CD14-positive monocyte (primary cell): ENCODE measurements around the gene ITPK1. TPM values are rescaled to one million over a fixed set of nuclear protein-coding genes. Genes with fewer than 3 reads are reported as not detected.

Experiments used
- DNase-seq, 3 donors: peaks; one replicate each; pipeline ENCODE4 v3.0.0-alpha.2; 2011 to 2022
- H2AFZ ChIP-seq: 2 replicates; pipeline ENCODE4 v1.6.0; 2012; ENCODE audit warnings: mild to moderate bottlenecking, low read depth, low read length, inconsistent platforms; ENCODE audit not compliant: insufficient read depth, poor library complexity, severe bottlenecking
- H3K27ac ChIP-seq, 2 donors: 1 replicate in 1 of 2; 2 replicates in 1 of 2; pipeline ENCODE4 v1.5.1; 2012 to 2013; ENCODE audit warnings: low read length in 2 of 2, control low read depth in 1 of 2, inconsistent platforms in 1 of 2, low read depth in 1 of 2, mild to moderate bottlenecking in 1 of 2
- H3K27me3 ChIP-seq, 2 donors: one replicate each; pipeline versions ENCODE4 v1.6.0 to v1.6.1; 2011 to 2013; ENCODE audit warnings: low read length in 2 of 2; ENCODE audit not compliant: control insufficient read depth in 2 of 2, insufficient read depth in 2 of 2
- H3K36me3 ChIP-seq, 2 donors: replicated peaks in 1 of 2; 1 replicate in 1 of 2; 2 replicates in 1 of 2; pipeline versions ENCODE4 v1.5.1 to v1.6.1; 2012 to 2013; ENCODE audit warnings: low read length in 2 of 2, control low read depth in 1 of 2, inconsistent platforms in 1 of 2, mild to moderate bottlenecking in 1 of 2; ENCODE audit not compliant: insufficient read depth in 2 of 2, control insufficient read depth in 1 of 2
- H3K4me1 ChIP-seq, 2 donors: 1 replicate in 1 of 2; 2 replicates in 1 of 2; pipeline versions ENCODE4 v1.5.1 to v1.6.1; 2012 to 2013; ENCODE audit warnings: low read length in 2 of 2, control low read depth in 1 of 2, inconsistent platforms in 1 of 2, mild to moderate bottlenecking in 1 of 2, moderate library complexity in 1 of 2; ENCODE audit not compliant: insufficient read depth in 2 of 2, control insufficient read depth in 1 of 2
- H3K4me2 ChIP-seq: replicated peaks from 2 replicates; pipeline ENCODE3; 2012; ENCODE audit warnings: low read length, moderate library complexity, mild to moderate bottlenecking; ENCODE audit not compliant: poor library complexity, severe bottlenecking; ENCODE audit errors: extremely low read depth
- H3K4me3 ChIP-seq, 3 experiments: fragments of 200-600 bp in 1 of 3; sonication (generic) in 1 of 3; replicated peaks in 1 of 3; 1 replicate in 2 of 3; 2 replicates in 1 of 3; pipeline ENCODE4 v1.5.1; 2011 to 2013; ENCODE audit warnings: low read length in 3 of 3, mild to moderate bottlenecking in 3 of 3, control low read depth in 2 of 3, low read depth in 2 of 3, inconsistent platforms in 1 of 3, moderate library complexity in 1 of 3
- H3K79me2 ChIP-seq: 2 replicates; pipeline ENCODE4 v1.6.0; 2012; ENCODE audit warnings: mild to moderate bottlenecking, control low read depth, inconsistent platforms, low read length, moderate library complexity; ENCODE audit not compliant: insufficient read depth
- H3K9ac ChIP-seq: 2 replicates; pipeline ENCODE4 v1.6.0; 2017; ENCODE audit warnings: low read length, mild to moderate bottlenecking; ENCODE audit not compliant: insufficient read depth, poor library complexity, severe bottlenecking
- H3K9me3 ChIP-seq, 2 donors: replicated peaks in 1 of 2; 1 replicate in 1 of 2; 2 replicates in 1 of 2; pipeline versions ENCODE4 v1.5.1 to v1.6.1; 2012 to 2013; ENCODE audit warnings: low read length in 2 of 2, control low read depth in 1 of 2; ENCODE audit not compliant: control insufficient read depth in 1 of 2, insufficient read depth in 1 of 2
- H4K20me1 ChIP-seq: 2 replicates; pipeline ENCODE4 v1.6.0; 2012; ENCODE audit warnings: mild to moderate bottlenecking, low read length, control low read depth, moderate library complexity; ENCODE audit not compliant: insufficient read depth
- H3K27ac Mint-ChIP-seq, 7 donors: one replicate each; pipeline ENCODE4 v1.8.0; 2020; ENCODE audit warnings: mild to moderate bottlenecking in 7 of 7, mixed read lengths in 7 of 7, moderate library complexity in 6 of 7, inconsistent platforms in 2 of 7
- H3K27me3 Mint-ChIP-seq, 3 donors: one replicate each; pipeline ENCODE4 v1.8.0; 2021 to 2022; ENCODE audit warnings: low read depth in 3 of 3, mild to moderate bottlenecking in 3 of 3, mixed read lengths in 3 of 3, moderate library complexity in 3 of 3, inconsistent platforms in 1 of 3
- H3K36me3 Mint-ChIP-seq, 2 donors: one replicate each; pipeline ENCODE4 v1.8.0; 2020; ENCODE audit warnings: mixed read lengths in 2 of 2, inconsistent platforms in 1 of 2, mild to moderate bottlenecking in 1 of 2
- H3K4me1 Mint-ChIP-seq: one replicate; pipeline ENCODE4 v1.8.0; 2020; ENCODE audit warnings: mild to moderate bottlenecking, mixed read lengths
- H3K4me3 Mint-ChIP-seq, 2 donors: one replicate each; pipeline ENCODE4 v1.8.0; 2020; ENCODE audit warnings: mild to moderate bottlenecking in 2 of 2, mixed read lengths in 2 of 2, moderate library complexity in 1 of 2
- H3K9me3 Mint-ChIP-seq, 7 donors: one replicate each; pipeline ENCODE4 v1.8.0; 2020 to 2022; ENCODE audit warnings: mixed read lengths in 7 of 7, mild to moderate bottlenecking in 6 of 7, moderate library complexity in 6 of 7, inconsistent platforms in 2 of 7
- WGBS: methylation state at CpG from one replicate; pipeline ENCODE4 v1.1.5; 2013; ENCODE audit warnings: missing lambda C conversion rate; ENCODE audit not compliant: insufficient coverage; 5-methylcytosine and 5-hydroxymethylcytosine counted together
- intact Hi-C, 2 donors: fragments of 100-400 bp; cut with micrococcal nuclease; formaldehyde crosslinking; loops; one replicate each; pipeline versions ENCODE4 v1.15.0 to v1.15.1; 2023
- polyA plus RNA-seq, 3 donors: library from polyadenylated mRNA; depleted of rRNA in 1 of 3; unstranded in 2 of 3; stranded (reverse) in 1 of 3; fragments of 300-500 nt in 2 of 3; fragments of >200 nt in 1 of 3; fragmentation: Illumina TruSeq in 2 of 3; gene quantifications; 1 replicate in 2 of 3; 2 replicates in 1 of 3; pipeline ENCODE4 v1.2.3, GENCODE V29; 2012 to 2021
- TF ChIP-seq, protein P1 (sequence below): fragments of 200-600 bp; IDR thresholded peaks from one replicate; pipeline ENCODE4 v1.8.0; 2022; ENCODE audit warnings: antibody characterized with exemption, mild to moderate bottlenecking

ITPK1 gene
- polyA plus RNA-seq, 3 donors, result 57.1 to 144 (median 63.0) TPM

DNA sequence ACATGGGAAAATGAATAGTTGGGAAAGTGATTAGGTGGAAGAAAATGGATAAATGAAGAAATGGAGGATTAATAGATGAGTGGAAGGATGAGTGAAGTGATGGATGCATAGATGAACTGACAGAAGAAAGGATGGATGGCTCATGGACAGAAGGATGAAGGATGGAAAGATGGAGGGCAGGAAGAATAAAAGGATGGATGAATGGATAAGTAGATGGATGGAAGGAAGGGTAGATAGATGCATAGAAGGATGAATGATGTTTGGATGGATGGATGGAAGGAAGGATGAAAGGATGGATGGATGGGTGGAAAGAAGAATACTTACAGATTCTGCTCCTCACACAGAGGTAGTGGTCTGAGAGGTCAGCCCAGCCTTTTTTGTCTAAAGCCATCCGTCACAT is 228.6 kb downstream of the ITPK1 start:
- H3K4me3 Mint-ChIP-seq, result no peak overlapping the region
- peaks cover under 1 to 2% of the 10 kb centered on the region in 2 donors for H3K9me3 ChIP-seq
- H3K36me3 Mint-ChIP-seq, result no peaks in the 10 kb centered on the region
- no peak overlapping the region for H3K4me2 ChIP-seq
- H3K27ac Mint-ChIP-seq, result no peak overlapping the region
- TF ChIP-seq, protein P1, sequence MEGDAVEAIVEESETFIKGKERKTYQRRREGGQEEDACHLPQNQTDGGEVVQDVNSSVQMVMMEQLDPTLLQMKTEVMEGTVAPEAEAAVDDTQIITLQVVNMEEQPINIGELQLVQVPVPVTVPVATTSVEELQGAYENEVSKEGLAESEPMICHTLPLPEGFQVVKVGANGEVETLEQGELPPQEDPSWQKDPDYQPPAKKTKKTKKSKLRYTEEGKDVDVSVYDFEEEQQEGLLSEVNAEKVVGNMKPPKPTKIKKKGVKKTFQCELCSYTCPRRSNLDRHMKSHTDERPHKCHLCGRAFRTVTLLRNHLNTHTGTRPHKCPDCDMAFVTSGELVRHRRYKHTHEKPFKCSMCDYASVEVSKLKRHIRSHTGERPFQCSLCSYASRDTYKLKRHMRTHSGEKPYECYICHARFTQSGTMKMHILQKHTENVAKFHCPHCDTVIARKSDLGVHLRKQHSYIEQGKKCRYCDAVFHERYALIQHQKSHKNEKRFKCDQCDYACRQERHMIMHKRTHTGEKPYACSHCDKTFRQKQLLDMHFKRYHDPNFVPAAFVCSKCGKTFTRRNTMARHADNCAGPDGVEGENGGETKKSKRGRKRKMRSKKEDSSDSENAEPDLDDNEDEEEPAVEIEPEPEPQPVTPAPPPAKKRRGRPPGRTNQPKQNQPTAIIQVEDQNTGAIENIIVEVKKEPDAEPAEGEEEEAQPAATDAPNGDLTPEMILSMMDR, result no peak
- no peaks in the 10 kb centered on the region for H3K79me2 ChIP-seq
- H4K20me1 ChIP-seq, result no peaks in the 10 kb centered on the region
- DNase-seq, result no peak
- H3K4me1 ChIP-seq, result no peaks in the 10 kb centered on the region
- WGBS, result no CpG with 5 or more reads among the region's 1 CpG
- no peaks in the 10 kb centered on the region for H3K36me3 ChIP-seq
- no peak overlapping the region for H2AFZ ChIP-seq
- no peaks in the 10 kb centered on the region for H3K4me1 Mint-ChIP-seq
- H3K27ac ChIP-seq, result no peak overlapping the region
- no peak overlapping the region for H3K9ac ChIP-seq
- peaks cover 6 to 18% (median 9%) of the 10 kb centered on the region in 3 donors for H3K27me3 Mint-ChIP-seq
- H3K9me3 Mint-ChIP-seq, result peaks cover 0 to 7% (median 2%) of the 10 kb centered on the region in 7 donors
- no peaks in the 10 kb centered on the region for H3K27me3 ChIP-seq
- H3K4me3 ChIP-seq, result no peak overlapping the region
- intact Hi-C loops, result no loop called here

Other genes with a start within 250 kb of the ITPK1 start
- gene CHGA, start 192.8 kb downstream of the ITPK1 start, polyA plus RNA-seq, result not detected
- 10 to 100 TPM; 22.5 to 53.9 (median 22.6) TPM for gene MOAP1, start 69.0 kb upstream of the ITPK1 start, polyA plus RNA-seq
- 10 to 100 TPM; 10.8 to 43.3 (median 36.9) TPM for gene LYSET, start 69.4 kb upstream of the ITPK1 start, polyA plus RNA-seq
- 10 to 100 TPM in 2 of 3 donors, 1 to 10 TPM in 1; 4.8 to 24.0 (median 22.7) TPM for gene GON7, start 91.1 kb upstream of the ITPK1 start, polyA plus RNA-seq
- 10 to 100 TPM in 2 of 3 donors, 1 to 10 TPM in 1; 8.2 to 16.7 (median 14.0) TPM for gene UBR7, start 91.3 kb upstream of the ITPK1 start, polyA plus RNA-seq
- 1 to 10 TPM; 8.3 to 8.6 (median 8.5) TPM for gene BTBD7, start 217.1 kb upstream of the ITPK1 start, polyA plus RNA-seq
- gene COX8C, start 231.3 kb upstream of the ITPK1 start, polyA plus RNA-seq, result not detected